Left ventricle myocardium inferior (tissue), 1 donor: ENCODE results near the gene MSANTD2. TPM values are rescaled to one million over a fixed set of nuclear protein-coding genes. Genes with fewer than 3 reads are reported as not detected.

Source experiments
- DNase-seq: peaks from one replicate; pipeline ENCODE4 v3.0.0-alpha.2; 2020
- H3K27ac ChIP-seq: fragments of 200-600 bp; replicated peaks from 2 replicates; pipeline ENCODE4 v1.8.0; 2021
- H3K27me3 ChIP-seq: fragments of 200-600 bp; 2 replicates; pipeline ENCODE4 v1.8.0; 2021; ENCODE audit warnings: low read depth
- H3K36me3 ChIP-seq: fragments of 200-600 bp; 2 replicates; pipeline ENCODE4 v1.8.0; 2021
- H3K4me1 ChIP-seq: fragments of 200-600 bp; 2 replicates; pipeline ENCODE4 v1.8.0; 2021
- H3K4me3 ChIP-seq: fragments of 200-600 bp; 2 replicates; pipeline ENCODE4 v1.8.0; 2021; ENCODE audit warnings: mild to moderate bottlenecking, moderate library complexity
- H3K9me3 ChIP-seq: fragments of 200-600 bp; replicated peaks from 2 replicates; pipeline ENCODE4 v1.8.0; 2021
- CTCF ChIP-seq: fragments of 200-600 bp; IDR thresholded peaks from 2 replicates; pipeline ENCODE4 v1.8.0; 2021; ENCODE audit warnings: antibody characterized with exemption, mild to moderate bottlenecking, borderline replicate concordance
- intact Hi-C: fragments of 100-400 bp; cut with micrococcal nuclease; formaldehyde crosslinking; loops from one replicate; pipeline ENCODE4 v1.11.0; 2022
- total RNA-seq: library from RNA; stranded (reverse); fragmentation: NEBNext Ultra II Directional; extraction: Animal tissue kit (Norgen Biotek cat#: 25700); gene quantifications from one replicate; pipeline ENCODE4 v1.2.1, GENCODE V29; 2021
- donor health status: DM: no; HTN: yes; CAD: no; lungs with severe emphysema.

The MSANTD2 gene
- total RNA-seq, 1 donor from 2014 or later: 2.7 TPM

- intact Hi-C loops: no loop called here
- H3K27me3 ChIP-seq: peaks cover 47% of the 10 kb centered on the region
- no peak overlapping the region for H3K4me3 ChIP-seq
- TF ChIP-seq CTCF: no peak
- no peaks in the 10 kb centered on the region for H3K9me3 ChIP-seq
- H3K36me3 ChIP-seq: no peaks in the 10 kb centered on the region
- DNase-seq: no peak
- peaks cover 18% of the 10 kb centered on the region for H3K4me1 ChIP-seq
- no peak overlapping the region for H3K27ac ChIP-seq
Observed at GRCh38 chr11:124727474-124727873, 72.7 kb downstream of the MSANTD2 start.

- intact Hi-C loops: no loop called here
- H3K4me1 ChIP-seq: peaks cover 18% of the 10 kb centered on the region
- no peaks in the 10 kb centered on the region for H3K36me3 ChIP-seq
- peaks cover 65% of the 10 kb centered on the region for H3K27me3 ChIP-seq
- no peak overlapping the region for H3K4me3 ChIP-seq
- no peak for DNase-seq
- no peaks in the 10 kb centered on the region for H3K9me3 ChIP-seq
- H3K27ac ChIP-seq: peak overlapping the region; percentile 49
- no peak for TF ChIP-seq CTCF
Observed at GRCh38 chr11:124725719-124726105, 74.5 kb downstream of the MSANTD2 start.

GRCh38 chr11:124724979-124725718 lies 75.1 kb downstream of the MSANTD2 start:
- Histone ChIP-seq H3K4me3 (no peak overlapping the region), H3K27me3 (peaks cover 69% of the 10 kb centered on the region), H3K4me1 (peaks cover 18% of the 10 kb centered on the region), H3K36me3 (no peaks in the 10 kb centered on the region), H3K9me3 (no peaks in the 10 kb centered on the region), H3K27ac (peak overlapping the region; percentile 49)
- no peak for TF ChIP-seq CTCF
- DNase-seq: no peak
- intact Hi-C loops: no loop called here

GRCh38 chr11:124722176-124722575 lies 78.0 kb downstream of the MSANTD2 start:
- intact Hi-C loops: no loop called here
- H3K36me3 ChIP-seq: no peaks in the 10 kb centered on the region
- peaks cover 35% of the 10 kb centered on the region for H3K4me1 ChIP-seq
- no peak for TF ChIP-seq CTCF
- no peaks in the 10 kb centered on the region for H3K9me3 ChIP-seq
- no peak for DNase-seq
- peaks cover 97% of the 10 kb centered on the region for H3K27me3 ChIP-seq
- H3K4me3 ChIP-seq: no peak overlapping the region
- H3K27ac ChIP-seq: no peak overlapping the region

GRCh38 chr11:124719534-124719933 lies 80.7 kb downstream of the MSANTD2 start:
- Histone ChIP-seq H3K27me3 (peaks cover 97% of the 10 kb centered on the region), H3K4me1 (peaks cover 19% of the 10 kb centered on the region), H3K36me3 (no peaks in the 10 kb centered on the region), H3K9me3 (no peaks in the 10 kb centered on the region), H3K4me3 (no peak overlapping the region), H3K27ac (no peak overlapping the region)
- no peak for DNase-seq
- TF ChIP-seq CTCF: no peak
- intact Hi-C loops: no loop called here
